ENCODE results near the gene CDC42BPA.

DNA sequence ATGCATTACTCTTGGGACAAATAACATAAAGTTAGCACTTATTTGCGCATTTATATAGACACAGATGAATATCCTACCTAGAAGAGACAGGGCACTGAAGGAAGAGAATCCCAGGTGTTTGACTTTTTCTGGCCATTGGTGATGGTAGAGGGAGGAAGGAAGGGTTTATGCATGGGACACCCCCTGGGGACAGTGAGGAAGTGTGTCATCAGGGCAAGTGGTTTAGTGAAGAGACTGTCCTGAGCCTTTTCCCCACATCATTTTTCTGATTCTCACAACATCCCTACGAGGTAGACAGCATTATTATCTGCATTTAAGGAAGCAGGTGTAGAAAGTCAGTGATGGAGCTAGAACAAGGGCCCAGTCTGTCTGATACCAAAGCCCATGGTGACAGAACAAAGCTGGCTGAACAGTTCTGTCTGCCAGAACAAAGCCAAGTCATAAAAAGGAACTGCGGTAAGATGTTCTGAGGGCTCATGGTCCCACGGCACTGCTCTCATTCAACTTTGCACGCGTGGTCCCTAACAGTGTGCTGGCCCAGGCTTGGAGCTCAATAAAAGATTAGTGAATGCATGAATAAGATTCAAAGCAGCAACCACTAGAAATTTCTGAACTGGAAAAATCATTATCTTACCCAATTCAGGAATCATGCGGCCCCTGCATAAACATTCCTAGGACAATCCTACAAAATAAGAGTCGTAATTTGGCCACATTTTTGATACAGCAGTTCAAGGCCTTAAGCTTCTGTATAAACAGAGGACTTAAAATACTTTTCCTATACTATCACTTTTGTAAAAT lies 12.2 kb upstream of the CDC42BPA start:
- TF ChIP-seq, protein P1, sequence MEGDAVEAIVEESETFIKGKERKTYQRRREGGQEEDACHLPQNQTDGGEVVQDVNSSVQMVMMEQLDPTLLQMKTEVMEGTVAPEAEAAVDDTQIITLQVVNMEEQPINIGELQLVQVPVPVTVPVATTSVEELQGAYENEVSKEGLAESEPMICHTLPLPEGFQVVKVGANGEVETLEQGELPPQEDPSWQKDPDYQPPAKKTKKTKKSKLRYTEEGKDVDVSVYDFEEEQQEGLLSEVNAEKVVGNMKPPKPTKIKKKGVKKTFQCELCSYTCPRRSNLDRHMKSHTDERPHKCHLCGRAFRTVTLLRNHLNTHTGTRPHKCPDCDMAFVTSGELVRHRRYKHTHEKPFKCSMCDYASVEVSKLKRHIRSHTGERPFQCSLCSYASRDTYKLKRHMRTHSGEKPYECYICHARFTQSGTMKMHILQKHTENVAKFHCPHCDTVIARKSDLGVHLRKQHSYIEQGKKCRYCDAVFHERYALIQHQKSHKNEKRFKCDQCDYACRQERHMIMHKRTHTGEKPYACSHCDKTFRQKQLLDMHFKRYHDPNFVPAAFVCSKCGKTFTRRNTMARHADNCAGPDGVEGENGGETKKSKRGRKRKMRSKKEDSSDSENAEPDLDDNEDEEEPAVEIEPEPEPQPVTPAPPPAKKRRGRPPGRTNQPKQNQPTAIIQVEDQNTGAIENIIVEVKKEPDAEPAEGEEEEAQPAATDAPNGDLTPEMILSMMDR (IDR thresholded peaks at IDR 0.05): no peak
- TF ChIP-seq ZBTB21 (CRISPR knock-in tag; IDR thresholded peaks at IDR 0.05; ENCODE audit: borderline replicate concordance) (no peak), JUN (CRISPR knock-in tag; IDR thresholded peaks at IDR 0.05) (no peak), FOXK1 (CRISPR knock-in tag; IDR thresholded peaks at IDR 0.05) (no peak), ZNF232 (CRISPR knock-in tag; IDR thresholded peaks at IDR 0.05) (no peak)
